ENCODE measurements around the gene ORMDL1.
A peak's percentile ranks its signal among the peaks of the same experiment; 100 is the strongest.

The ORMDL1 gene

GRCh38 chr2:189821953-189822748, 38.0 kb upstream of the ORMDL1 start:
- Histone ChIP-seq H3K36me3 (ENCODE audit: control insufficient read depth, insufficient read depth, low read length) (peaks cover 2% of the 10 kb centered on the region), H3K27me3 (replicated peaks; ENCODE audit: control insufficient read depth, insufficient read depth, low read length) (no peaks in the 10 kb centered on the region), H3K4me3 (replicated peaks; ENCODE audit: low read depth, low read length) (no peak overlapping the region)
- TF ChIP-seq, protein P1, sequence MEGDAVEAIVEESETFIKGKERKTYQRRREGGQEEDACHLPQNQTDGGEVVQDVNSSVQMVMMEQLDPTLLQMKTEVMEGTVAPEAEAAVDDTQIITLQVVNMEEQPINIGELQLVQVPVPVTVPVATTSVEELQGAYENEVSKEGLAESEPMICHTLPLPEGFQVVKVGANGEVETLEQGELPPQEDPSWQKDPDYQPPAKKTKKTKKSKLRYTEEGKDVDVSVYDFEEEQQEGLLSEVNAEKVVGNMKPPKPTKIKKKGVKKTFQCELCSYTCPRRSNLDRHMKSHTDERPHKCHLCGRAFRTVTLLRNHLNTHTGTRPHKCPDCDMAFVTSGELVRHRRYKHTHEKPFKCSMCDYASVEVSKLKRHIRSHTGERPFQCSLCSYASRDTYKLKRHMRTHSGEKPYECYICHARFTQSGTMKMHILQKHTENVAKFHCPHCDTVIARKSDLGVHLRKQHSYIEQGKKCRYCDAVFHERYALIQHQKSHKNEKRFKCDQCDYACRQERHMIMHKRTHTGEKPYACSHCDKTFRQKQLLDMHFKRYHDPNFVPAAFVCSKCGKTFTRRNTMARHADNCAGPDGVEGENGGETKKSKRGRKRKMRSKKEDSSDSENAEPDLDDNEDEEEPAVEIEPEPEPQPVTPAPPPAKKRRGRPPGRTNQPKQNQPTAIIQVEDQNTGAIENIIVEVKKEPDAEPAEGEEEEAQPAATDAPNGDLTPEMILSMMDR (IDR thresholded peaks at IDR 0.05; ENCODE audit: insufficient read depth, low read length, poor library complexity, severe bottlenecking) = no peak
- DNase-seq (ENCODE audit: extremely low read depth, insufficient read length) = peak; percentile 9

DNA sequence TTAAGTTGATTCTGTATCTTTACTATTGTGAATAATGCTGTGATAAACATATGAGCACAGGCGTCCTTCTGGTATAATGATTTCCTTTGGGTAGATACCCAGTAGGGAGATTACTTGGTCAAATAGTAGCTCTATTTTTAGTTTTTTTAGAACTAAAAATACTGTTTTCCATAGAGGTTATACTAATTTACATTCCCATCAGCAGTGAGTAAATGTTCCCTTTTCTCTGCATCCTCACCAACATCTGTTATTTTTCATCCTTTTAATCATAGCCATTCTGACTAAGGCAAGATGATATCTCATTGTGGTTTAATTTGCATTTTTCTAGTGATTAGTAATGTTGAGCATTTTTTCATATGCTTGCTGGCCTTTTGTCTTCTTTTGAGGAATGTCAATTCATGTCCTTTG, 35.2 kb upstream of the ORMDL1 start:
- H3K4me3 ChIP-seq (replicated peaks; ENCODE audit: low read depth, low read length) = no peak overlapping the region
- H3K27me3 ChIP-seq (replicated peaks; ENCODE audit: control insufficient read depth, insufficient read depth, low read length) = no peaks in the 10 kb centered on the region
- DNase-seq (ENCODE audit: extremely low read depth, insufficient read length) = no peak
- TF ChIP-seq, protein P1 (IDR thresholded peaks at IDR 0.05; ENCODE audit: insufficient read depth, low read length, poor library complexity, severe bottlenecking) = no peak
- H3K36me3 ChIP-seq (ENCODE audit: control insufficient read depth, insufficient read depth, low read length) = no peaks in the 10 kb centered on the region; the same call in 1 of the 2 replicates

DNA sequence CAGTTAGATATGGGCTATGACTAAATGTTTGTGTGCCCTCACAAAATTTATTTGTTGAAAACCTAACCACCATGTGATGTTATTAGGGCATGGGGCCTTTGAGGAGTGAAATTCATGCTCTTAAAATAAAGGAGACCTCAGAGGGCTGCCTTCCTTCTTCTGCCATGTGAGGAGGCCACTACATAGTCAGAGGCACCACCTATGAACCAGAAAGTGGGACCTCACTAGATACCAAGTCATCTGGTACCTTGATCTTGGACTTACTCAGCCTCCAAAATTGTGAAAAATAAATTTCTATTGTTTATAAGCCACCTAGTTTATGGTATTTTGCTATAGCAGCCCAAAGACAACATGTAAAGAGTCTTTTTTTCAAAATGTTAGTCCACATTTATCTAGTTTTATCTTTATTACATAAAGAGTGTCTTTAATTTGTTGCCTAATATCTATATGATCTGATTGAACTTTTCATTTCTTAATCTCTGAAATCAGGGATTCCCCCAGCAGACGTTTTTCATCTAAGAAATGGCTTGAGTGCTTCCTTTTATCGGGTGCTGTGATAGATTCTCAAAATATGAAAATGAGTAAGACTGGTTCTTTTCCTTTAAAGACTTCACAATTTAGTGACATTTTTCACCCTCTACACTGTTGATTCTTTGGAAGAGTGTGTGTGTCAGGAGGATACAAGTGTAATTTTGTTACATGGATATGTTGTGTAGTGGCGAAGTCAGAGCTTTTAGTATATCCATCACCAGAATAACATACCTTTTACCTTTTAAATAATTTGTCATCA, 34.3 kb upstream of the ORMDL1 start:
- TF ChIP-seq, protein P1 (IDR thresholded peaks at IDR 0.05; ENCODE audit: insufficient read depth, low read length, poor library complexity, severe bottlenecking) = no peak
- no peak for DNase-seq (ENCODE audit: extremely low read depth, insufficient read length)
- H3K27me3 ChIP-seq (replicated peaks; ENCODE audit: control insufficient read depth, insufficient read depth, low read length) = no peaks in the 10 kb centered on the region
- H3K4me3 ChIP-seq (replicated peaks; ENCODE audit: low read depth, low read length) = no peak overlapping the region
- H3K36me3 ChIP-seq (ENCODE audit: control insufficient read depth, insufficient read depth, low read length) = no peaks in the 10 kb centered on the region; the same call in none of the 2 replicates

- Histone ChIP-seq H3K27me3 (replicated peaks; ENCODE audit: control insufficient read depth, insufficient read depth, low read length) (no peaks in the 10 kb centered on the region), H3K36me3 (ENCODE audit: control insufficient read depth, insufficient read depth, low read length) (peaks cover 4% of the 10 kb centered on the region), H3K4me3 (replicated peaks; ENCODE audit: low read depth, low read length) (no peak overlapping the region)
- TF ChIP-seq, protein P1 (IDR thresholded peaks at IDR 0.05; ENCODE audit: insufficient read depth, low read length, poor library complexity, severe bottlenecking) = no peak
- no peak for DNase-seq (ENCODE audit: extremely low read depth, insufficient read length)
These were observed 19.3 kb upstream of the ORMDL1 start for GRCh38 chr2:189803431-189803830.

DNA sequence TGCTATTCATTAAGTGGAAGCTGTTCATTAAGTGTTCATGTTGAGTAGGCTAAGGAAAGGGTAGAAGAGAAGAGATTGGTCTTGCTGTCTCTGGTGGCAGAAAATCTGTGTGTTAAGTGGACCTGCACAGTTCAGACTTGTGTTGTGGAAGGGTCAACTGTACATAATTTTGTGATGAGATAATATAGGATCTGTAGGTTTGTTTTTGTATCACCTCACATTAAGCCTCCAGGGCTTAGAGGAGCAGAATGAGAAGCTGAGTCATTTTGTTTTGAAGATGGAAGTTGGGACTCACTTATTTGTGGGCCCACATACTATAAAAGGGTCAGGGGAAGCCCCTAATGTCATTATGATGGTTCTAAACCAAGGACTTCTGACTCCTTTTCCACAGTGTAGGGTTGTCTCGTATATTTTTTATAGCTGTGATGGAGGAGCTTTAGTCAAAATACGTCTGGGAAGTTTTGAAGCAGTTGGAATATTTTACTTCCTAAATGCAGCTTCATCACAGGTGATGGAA, 18.3 kb upstream of the ORMDL1 start:
- no peak for DNase-seq (ENCODE audit: extremely low read depth, insufficient read length)
- no peaks in the 10 kb centered on the region for H3K27me3 ChIP-seq (replicated peaks; ENCODE audit: control insufficient read depth, insufficient read depth, low read length)
- TF ChIP-seq, protein P1 (IDR thresholded peaks at IDR 0.05; ENCODE audit: insufficient read depth, low read length, poor library complexity, severe bottlenecking) = no peak
- peaks cover 4% of the 10 kb centered on the region for H3K36me3 ChIP-seq (ENCODE audit: control insufficient read depth, insufficient read depth, low read length)
- H3K4me3 ChIP-seq (replicated peaks; ENCODE audit: low read depth, low read length) = no peak overlapping the region
